K562 (cell line): ENCODE measurements around the gene SEC11A. TPM values are rescaled to one million over a fixed set of nuclear protein-coding genes. Genes with fewer than 3 reads are reported as not detected.

ENCODE experiments used
- BRF1 ChIP-seq: IDR thresholded peaks from 3 replicates; pipeline ENCODE4 v1.6.1; 2011; ENCODE audit warnings: borderline replicate concordance, mild to moderate bottlenecking; ENCODE audit not compliant: insufficient read length; ENCODE audit errors: extremely low read depth
- CREB1 ChIP-seq, 2 experiments: sonication (generic) in 1 of 2; formaldehyde crosslinking in 1 of 2; IDR thresholded peaks; 2 replicates each; pipeline versions ENCODE4 v1.6.1 to v1.8.0; 2012 to 2022; ENCODE audit warnings: inconsistent platforms in 1 of 2, mild to moderate bottlenecking in 1 of 2, missing genetic modification reagents in 1 of 2, moderate library complexity in 1 of 2
- FOXM1 ChIP-seq, 2 experiments: fragments of 450-650 bp in 1 of 2; sonication (generic) in 1 of 2; formaldehyde crosslinking in 1 of 2; IDR thresholded peaks; 2 replicates each; pipeline versions ENCODE4 v1.6.1 to v1.9.0; 2017 to 2022; ENCODE audit warnings: low read depth in 2 of 2, mild to moderate bottlenecking in 2 of 2, missing genetic modification reagents in 1 of 2, moderate library complexity in 1 of 2
- NFATC3 ChIP-seq: fragments of 450-650 bp; IDR thresholded peaks from 2 replicates; pipeline ENCODE4 v1.6.1; 2017; ENCODE audit warnings: mild to moderate bottlenecking
- NFYB ChIP-seq: IDR thresholded peaks from 2 replicates; pipeline ENCODE4 v1.6.1; 2011; ENCODE audit warnings: mild to moderate bottlenecking, moderate library complexity; ENCODE audit not compliant: insufficient read length; ENCODE audit errors: extremely low read depth
- RBFOX2 ChIP-seq: fragments of 200-400 bp; formaldehyde crosslinking; IDR thresholded peaks from 2 replicates; pipeline ENCODE4 v1.6.1; 2017; ENCODE audit warnings: low read depth, mild to moderate bottlenecking, low read length, moderate library complexity
- TAF1 ChIP-seq: IDR thresholded peaks from 2 replicates; pipeline ENCODE4 v1.6.1; 2011; ENCODE audit warnings: mild to moderate bottlenecking, low read length, moderate library complexity; ENCODE audit not compliant: insufficient read depth, control insufficient read depth, severe bottlenecking; ENCODE audit errors: extremely low read depth
- ZNF324 ChIP-seq: fragments of 250-450 bp; sonication (Bioruptor Pico); IDR thresholded peaks from 2 replicates; pipeline ENCODE4 v1.4.0; 2020; ENCODE audit warnings: mild to moderate bottlenecking
- ZNF699 ChIP-seq: fragments of 250-450 bp; sonication (Bioruptor Pico); IDR thresholded peaks from 2 replicates; pipeline ENCODE4 v1.8.0; 2021; ENCODE audit warnings: mild to moderate bottlenecking, moderate library complexity; ENCODE audit not compliant: insufficient replicate concordance
- polyA plus RNA-seq, 8 experiments: library from polyadenylated mRNA; depleted of rRNA in 4 of 8; stranded (reverse) in 5 of 8; unstranded in 3 of 8; fragments of >200 nt; fragmentation: Nextera tagmentation in 2 of 8; fragmentation: Illumina TruSeq in 1 of 8; extraction: Ambion mirVana in 2 of 8; extraction: Trizol in 1 of 8; gene quantifications; 2 replicates each; pipeline versions ENCODE4 v1.2.1 to v1.2.3, GENCODE V29; 2011 to 2014; ENCODE audit warnings: inconsistent platforms in 1 of 8, missing spikeins in 1 of 8
- total RNA-seq, 7 experiments: library from RNA; depleted of rRNA in 6 of 7; stranded (reverse); fragments of >200 nt in 6 of 7; fragmentation: Illumina TruSeq in 2 of 7; extraction: Trizol in 2 of 7; gene quantifications; 2 replicates each; pipeline versions ENCODE4 v1.2.1 to v1.2.3, GENCODE V29; 2011 to 2021; ENCODE audit warnings: low replicate concordance in 1 of 7
- TF ChIP-seq, protein P1 (sequence below), 3 experiments: IDR thresholded peaks in 2 of 3; conservative IDR thresholded peaks in 1 of 3; 2 replicates each; pipeline ENCODE4 v1.5.1; 2011 to 2012; ENCODE audit warnings: low read length in 3 of 3, mild to moderate bottlenecking in 3 of 3, control low read depth in 2 of 3, improper control_type of control experiment in 1 of 3, inconsistent platforms in 1 of 3, low read depth in 1 of 3, mixed read lengths in 1 of 3, moderate library complexity in 1 of 3; ENCODE audit not compliant: insufficient read depth in 2 of 3
- TF ChIP-seq, protein P2 (sequence below), 3 experiments: fragments of 200-800 bp in 1 of 3; fragments of 250-450 bp in 1 of 3; fragments of 450-650 bp in 1 of 3; sonication (Bioruptor Pico) in 1 of 3; sonication (Bioruptor generic) in 1 of 3; formaldehyde crosslinking in 1 of 3; IDR thresholded peaks; 2 replicates each; pipeline versions ENCODE4 v1.6.1 to v1.8.0; 2016 to 2022; ENCODE audit warnings: mild to moderate bottlenecking in 2 of 3, missing genetic modification characterization in 2 of 3, missing compliant biosample characterization in 1 of 3, moderate library complexity in 1 of 3
- TF ChIP-seq, protein P3 (sequence below): IDR thresholded peaks from 2 replicates; pipeline ENCODE4 v1.6.1; 2014; ENCODE audit warnings: antibody characterized with exemption
- TF ChIP-seq, protein P4 (sequence below), 3 experiments: fragments of 200-800 bp in 1 of 3; sonication (Bioruptor generic) in 1 of 3; sonication (generic) in 1 of 3; formaldehyde crosslinking in 1 of 3; IDR thresholded peaks; 2 replicates each; pipeline versions ENCODE4 v1.6.1 to v1.8.0; 2016 to 2022; ENCODE audit warnings: mild to moderate bottlenecking in 2 of 3, missing compliant biosample characterization in 2 of 3, missing genetic modification characterization in 2 of 3, missing genetic modification reagents in 1 of 3

Gene SEC11A
- total and polyA plus RNA-seq, 9 of the 15 experiments (the other 6 are each of a cell fraction or from before 2014, with no cell fraction given), result 175 to 310 (median 229) TPM

DNA sequence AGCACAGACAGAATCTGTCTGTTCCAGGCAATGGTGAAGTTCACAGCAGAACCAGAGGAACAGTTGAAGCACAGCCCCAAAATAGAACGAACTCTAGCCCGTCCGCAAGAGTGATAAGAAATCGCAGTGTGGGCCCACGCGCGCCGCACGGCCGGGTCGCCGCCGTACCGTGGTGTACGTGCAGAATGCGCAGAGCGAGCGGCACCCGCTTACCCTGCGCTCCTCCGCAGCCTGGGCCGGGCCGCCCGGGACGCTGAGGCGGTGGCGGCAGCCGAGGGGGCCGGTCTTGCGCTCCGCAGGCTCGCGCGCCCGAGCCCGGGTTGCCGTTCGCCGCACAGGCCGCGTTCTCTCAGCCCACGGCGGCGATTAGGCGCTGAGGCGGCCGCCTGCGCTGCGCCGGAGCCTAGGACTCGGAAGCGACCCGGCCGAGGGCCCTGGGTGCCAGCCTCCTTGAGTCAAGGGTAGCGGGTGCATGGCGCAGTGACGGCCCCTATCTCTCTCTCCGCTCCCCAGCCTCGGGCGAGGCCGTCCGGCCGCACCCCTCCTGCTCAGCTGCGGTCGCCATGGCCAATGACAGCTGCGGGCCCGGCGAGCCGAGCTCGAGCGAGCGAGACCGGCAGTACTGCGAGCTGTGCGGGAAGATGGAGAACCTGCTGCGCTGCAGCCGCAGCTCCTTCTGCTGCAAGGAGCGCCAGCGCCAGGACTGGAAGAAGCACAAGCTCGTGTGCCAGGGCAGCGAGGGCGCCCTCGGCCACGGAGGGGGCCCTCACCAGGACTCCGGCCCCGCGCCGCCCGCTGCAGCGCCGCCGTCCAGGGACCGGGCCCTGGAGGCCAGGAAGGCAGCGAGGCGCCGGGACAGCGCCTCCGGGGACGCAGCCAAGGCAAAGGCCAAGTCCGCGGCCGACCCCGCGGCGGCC lies 82.4 kb downstream of the SEC11A start (continued):
- TF ChIP-seq, protein P1, sequence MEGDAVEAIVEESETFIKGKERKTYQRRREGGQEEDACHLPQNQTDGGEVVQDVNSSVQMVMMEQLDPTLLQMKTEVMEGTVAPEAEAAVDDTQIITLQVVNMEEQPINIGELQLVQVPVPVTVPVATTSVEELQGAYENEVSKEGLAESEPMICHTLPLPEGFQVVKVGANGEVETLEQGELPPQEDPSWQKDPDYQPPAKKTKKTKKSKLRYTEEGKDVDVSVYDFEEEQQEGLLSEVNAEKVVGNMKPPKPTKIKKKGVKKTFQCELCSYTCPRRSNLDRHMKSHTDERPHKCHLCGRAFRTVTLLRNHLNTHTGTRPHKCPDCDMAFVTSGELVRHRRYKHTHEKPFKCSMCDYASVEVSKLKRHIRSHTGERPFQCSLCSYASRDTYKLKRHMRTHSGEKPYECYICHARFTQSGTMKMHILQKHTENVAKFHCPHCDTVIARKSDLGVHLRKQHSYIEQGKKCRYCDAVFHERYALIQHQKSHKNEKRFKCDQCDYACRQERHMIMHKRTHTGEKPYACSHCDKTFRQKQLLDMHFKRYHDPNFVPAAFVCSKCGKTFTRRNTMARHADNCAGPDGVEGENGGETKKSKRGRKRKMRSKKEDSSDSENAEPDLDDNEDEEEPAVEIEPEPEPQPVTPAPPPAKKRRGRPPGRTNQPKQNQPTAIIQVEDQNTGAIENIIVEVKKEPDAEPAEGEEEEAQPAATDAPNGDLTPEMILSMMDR (IDR thresholded peaks at IDR 0.05 in 2 of 3, conservative IDR thresholded peaks at IDR 0.05 in 1 of 3; ENCODE audit: insufficient read depth in 2 of 3, low read depth in 1 of 3, low read length in 3 of 3), result no peak
- TF ChIP-seq NFATC3, result peak; percentile 99
- TF ChIP-seq TAF1, result peak; percentile 8
- peak; percentile 85 for TF ChIP-seq RBFOX2
- peak; percentile 7 for TF ChIP-seq NFYB
- no peak for TF ChIP-seq BRF1
- TF ChIP-seq FOXM1 (IDR thresholded peaks at IDR 0.05; ENCODE audit: low read depth), result no peak
- TF ChIP-seq FOXM1 (CRISPR knock-in tag; IDR thresholded peaks at IDR 0.05; ENCODE audit: low read depth), result 0 out of 2 replicates have a peak, but pooled peaks have one; percentile 11
- no peak; the same call in 1 of the 2 replicates for TF ChIP-seq CREB1 (IDR thresholded peaks at IDR 0.05)
- TF ChIP-seq CREB1 (CRISPR knock-in tag; IDR thresholded peaks at IDR 0.05), result 0 out of 2 replicates have a peak, but pooled peaks have one; percentile 39
- TF ChIP-seq ZNF699, result no peak
- TF ChIP-seq, protein P2, sequence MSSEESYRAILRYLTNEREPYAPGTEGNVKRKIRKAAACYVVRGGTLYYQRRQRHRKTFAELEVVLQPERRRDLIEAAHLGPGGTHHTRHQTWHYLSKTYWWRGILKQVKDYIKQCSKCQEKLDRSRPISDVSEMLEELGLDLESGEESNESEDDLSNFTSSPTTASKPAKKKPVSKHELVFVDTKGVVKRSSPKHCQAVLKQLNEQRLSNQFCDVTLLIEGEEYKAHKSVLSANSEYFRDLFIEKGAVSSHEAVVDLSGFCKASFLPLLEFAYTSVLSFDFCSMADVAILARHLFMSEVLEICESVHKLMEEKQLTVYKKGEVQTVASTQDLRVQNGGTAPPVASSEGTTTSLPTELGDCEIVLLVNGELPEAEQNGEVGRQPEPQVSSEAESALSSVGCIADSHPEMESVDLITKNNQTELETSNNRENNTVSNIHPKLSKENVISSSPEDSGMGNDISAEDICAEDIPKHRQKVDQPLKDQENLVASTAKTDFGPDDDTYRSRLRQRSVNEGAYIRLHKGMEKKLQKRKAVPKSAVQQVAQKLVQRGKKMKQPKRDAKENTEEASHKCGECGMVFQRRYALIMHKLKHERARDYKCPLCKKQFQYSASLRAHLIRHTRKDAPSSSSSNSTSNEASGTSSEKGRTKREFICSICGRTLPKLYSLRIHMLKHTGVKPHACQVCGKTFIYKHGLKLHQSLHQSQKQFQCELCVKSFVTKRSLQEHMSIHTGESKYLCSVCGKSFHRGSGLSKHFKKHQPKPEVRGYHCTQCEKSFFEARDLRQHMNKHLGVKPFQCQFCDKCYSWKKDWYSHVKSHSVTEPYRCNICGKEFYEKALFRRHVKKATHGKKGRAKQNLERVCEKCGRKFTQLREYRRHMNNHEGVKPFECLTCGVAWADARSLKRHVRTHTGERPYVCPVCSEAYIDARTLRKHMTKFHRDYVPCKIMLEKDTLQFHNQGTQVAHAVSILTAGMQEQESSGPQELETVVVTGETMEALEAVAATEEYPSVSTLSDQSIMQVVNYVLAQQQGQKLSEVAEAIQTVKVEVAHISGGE (CRISPR knock-in tag; IDR thresholded peaks at IDR 0.05), result 0 out of 6 replicates have a peak, but pooled peaks of 1 of the 3 experiments have one; percentile 55
- TF ChIP-seq, protein P3, sequence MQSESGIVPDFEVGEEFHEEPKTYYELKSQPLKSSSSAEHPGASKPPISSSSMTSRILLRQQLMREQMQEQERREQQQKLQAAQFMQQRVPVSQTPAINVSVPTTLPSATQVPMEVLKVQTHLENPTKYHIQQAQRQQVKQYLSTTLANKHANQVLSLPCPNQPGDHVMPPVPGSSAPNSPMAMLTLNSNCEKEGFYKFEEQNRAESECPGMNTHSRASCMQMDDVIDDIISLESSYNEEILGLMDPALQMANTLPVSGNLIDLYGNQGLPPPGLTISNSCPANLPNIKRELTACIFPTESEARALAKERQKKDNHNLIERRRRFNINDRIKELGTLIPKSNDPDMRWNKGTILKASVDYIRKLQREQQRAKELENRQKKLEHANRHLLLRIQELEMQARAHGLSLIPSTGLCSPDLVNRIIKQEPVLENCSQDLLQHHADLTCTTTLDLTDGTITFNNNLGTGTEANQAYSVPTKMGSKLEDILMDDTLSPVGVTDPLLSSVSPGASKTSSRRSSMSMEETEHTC, result no peak
- TF ChIP-seq ZNF324 (CRISPR knock-in tag), result no peak
- TF ChIP-seq, protein P4, sequence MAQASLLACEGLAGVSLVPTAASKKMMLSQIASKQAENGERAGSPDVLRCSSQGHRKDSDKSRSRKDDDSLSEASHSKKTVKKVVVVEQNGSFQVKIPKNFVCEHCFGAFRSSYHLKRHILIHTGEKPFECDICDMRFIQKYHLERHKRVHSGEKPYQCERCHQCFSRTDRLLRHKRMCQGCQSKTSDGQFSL (CRISPR knock-in tag; IDR thresholded peaks at IDR 0.05), result no peak
- TF ChIP-seq, protein P4 (tag; IDR thresholded peaks at IDR 0.05), result no peak
